GM18505 (cell line): Measurements from ENCODE around the gene FAN1.

Source experiments
- ATAC-seq: cut with Tn5 transposase; IDR thresholded peaks from one replicate; pipeline ENCODE4 v1.9.1; 2021; ENCODE audit not compliant: unreplicated experiment
- POLR2A ChIP-seq: IDR thresholded peaks from 4 replicates; pipeline ENCODE4 v1.6.1; 2011; ENCODE audit warnings: borderline replicate concordance; ENCODE audit not compliant: insufficient read depth, insufficient read length; ENCODE audit errors: extremely low read depth

The FAN1 gene

DNA sequence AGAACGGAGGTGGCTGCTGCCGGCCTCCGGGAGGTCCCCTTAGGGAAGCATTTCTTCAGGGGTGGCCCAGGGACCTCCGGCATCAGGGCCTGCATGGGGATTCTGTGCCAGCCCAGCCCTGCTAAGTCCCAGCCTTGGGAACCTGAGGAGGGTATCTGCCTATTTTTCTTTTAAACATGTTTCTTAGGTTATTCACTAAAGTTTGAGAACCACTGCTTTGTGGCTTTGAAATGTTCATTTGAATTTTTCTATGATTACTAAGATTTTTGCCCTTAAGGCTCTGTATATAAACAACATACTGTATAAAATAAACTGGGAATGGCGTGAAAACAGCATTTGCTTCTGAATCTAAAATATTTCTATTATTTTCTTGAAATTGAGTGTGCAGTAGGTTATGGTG lies 24.4 kb downstream of the FAN1 start:
- ATAC-seq = no peak
- no peak for TF ChIP-seq POLR2A

DNA sequence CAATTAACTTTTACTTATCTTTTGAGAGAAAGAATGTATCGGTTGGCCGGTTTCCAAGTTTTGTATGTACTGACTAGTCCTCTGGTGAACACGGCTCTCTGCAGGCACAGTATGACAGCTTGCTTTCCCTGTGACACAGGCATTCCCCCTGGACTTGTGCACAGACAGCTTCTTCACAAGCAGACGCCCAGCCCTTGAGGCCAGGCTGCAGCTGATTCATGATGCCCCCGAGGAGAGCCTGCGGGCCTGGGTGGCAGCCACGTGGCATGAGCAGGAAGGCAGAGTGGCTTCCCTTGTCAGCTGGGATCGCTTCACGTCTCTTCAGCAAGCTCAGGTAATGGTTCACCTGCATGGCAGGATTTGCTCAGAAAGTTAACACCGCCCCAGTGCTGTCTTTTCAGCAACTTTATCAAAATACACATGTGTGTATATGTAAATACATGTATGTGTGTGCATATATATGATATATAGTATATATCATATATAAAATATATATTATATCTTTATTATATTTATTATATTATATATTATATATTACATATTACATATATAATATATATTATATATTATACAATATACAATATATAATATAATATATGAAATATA lies 25.5 kb downstream of the FAN1 start:
- no peak for ATAC-seq
- no peak for TF ChIP-seq POLR2A

DNA sequence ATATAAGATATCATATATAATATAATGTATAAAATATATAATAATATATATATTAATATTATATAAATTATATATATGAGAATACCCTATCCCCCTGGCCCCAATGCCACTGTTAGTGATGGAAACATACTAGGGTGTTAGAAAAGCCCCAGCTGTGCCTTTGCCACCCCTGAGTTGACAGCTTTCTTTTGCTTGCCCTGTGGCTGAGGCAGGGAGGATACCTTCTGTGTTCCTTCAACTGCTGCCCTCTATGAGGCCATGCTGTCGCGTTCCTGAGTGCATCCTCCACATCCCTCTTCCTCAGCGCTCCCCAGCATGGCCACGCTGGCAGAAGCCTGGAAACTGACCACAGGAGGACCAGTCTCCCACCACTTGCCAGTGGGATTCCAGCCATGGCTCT lies 26.3 kb downstream of the FAN1 start:
- no peak for TF ChIP-seq POLR2A
- no peak for ATAC-seq

- ATAC-seq = no peak
- TF ChIP-seq POLR2A = no peak
Observed at GRCh38 chr15:30930422-30930821, 26.7 kb downstream of the FAN1 start.

DNA sequence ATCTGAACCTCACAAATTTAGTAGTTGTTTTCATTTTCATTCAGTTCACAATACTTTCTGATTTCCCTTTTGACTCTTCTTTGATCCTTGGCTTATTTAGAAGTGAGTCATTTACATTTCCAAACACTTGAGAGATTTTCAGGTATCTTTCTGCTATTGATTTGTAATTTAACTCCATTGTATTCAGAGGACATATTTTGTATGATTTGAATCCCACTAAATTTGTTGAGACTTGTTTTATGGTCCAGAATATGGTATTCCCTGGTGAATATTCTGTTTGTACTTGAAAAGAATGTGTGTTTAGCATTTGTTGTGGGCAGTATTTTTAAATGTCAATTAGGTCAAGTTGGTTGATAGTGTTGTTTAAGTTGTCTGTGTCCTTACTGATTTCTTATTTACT lies 29.6 kb downstream of the FAN1 start:
- TF ChIP-seq POLR2A = no peak
- no peak for ATAC-seq

GRCh38 chr15:30939161-30939560 lies 35.4 kb downstream of the FAN1 start:
- ATAC-seq = no peak
- no peak for TF ChIP-seq POLR2A

DNA sequence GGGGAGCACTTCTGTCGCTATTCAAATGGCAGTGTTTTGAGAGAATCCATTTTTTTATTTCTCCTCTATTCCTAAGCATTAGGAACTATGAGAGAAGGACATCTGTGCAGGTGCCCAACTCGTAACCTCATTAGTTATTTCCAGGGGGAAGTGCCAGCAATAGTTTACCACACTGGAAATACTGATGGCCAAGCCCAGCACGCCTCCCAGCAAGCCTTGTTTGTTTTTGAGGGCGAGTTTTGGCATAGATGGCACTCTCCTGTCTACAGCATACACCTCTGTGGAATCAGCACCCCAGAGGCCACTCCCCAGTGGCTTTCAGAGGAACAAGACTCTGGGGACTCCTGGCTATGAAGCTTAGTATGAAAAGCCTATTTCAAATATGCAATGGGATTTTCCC lies 36.6 kb downstream of the FAN1 start:
- no peak for ATAC-seq
- no peak for TF ChIP-seq POLR2A

GRCh38 chr15:30941520-30941919 lies 37.8 kb downstream of the FAN1 start:
- TF ChIP-seq POLR2A = no peak
- no peak for ATAC-seq

DNA sequence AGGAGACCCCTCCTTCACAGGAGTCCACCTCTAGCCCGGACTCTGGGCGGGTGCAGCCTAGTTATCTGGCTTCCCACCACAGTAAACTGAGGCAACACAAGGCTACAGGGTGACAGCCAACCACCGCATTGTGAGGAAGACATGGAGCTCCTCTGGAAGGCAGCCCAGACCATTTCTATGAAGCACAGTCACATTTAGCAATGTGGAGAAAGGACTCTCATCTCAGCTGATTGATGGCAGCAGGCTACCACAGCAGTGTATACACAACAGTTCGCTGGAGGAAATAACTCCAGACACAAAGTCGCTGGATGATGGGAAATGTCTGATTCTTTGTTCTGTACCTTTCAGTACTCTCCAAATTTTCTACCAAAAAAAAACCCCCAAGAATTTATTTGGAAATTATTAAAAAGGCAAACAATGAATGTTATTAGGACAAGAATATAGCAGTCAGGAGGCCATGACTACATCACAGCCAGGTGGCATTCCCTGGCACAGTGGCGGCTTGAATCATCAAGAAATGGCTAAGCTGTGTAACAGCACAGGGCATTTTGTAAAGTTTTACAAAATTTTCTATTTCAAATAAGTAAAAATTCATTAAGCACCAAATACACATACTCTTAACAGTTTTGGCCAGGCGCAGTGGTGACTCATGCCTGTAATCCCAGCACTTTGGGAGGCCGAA lies 40.1 kb downstream of the FAN1 start:
- no peak for ATAC-seq
- TF ChIP-seq POLR2A = no peak

DNA sequence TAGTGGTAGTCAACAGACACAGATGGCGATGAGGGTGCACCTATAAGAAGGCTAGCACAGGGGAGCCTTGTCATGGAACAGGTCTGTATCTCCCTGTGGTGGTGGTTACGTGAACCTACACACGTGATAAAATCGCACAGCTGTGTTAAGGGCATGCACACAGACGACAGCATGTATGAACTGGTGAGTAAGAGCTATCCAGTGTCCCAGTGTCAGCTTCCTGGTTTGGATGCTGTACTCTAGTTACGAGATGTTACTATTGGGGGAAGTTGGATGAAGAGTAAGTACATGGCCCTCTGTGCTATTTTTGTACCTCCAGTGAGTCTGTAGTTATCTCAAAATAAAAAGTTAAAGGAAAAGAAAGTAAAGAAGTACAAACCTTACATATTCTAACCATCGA lies 49.5 kb downstream of the FAN1 start:
- no peak for TF ChIP-seq POLR2A
- no peak for ATAC-seq

GRCh38 chr15:30953731-30954378 lies 50.1 kb downstream of the FAN1 start:
- no peak for ATAC-seq

DNA sequence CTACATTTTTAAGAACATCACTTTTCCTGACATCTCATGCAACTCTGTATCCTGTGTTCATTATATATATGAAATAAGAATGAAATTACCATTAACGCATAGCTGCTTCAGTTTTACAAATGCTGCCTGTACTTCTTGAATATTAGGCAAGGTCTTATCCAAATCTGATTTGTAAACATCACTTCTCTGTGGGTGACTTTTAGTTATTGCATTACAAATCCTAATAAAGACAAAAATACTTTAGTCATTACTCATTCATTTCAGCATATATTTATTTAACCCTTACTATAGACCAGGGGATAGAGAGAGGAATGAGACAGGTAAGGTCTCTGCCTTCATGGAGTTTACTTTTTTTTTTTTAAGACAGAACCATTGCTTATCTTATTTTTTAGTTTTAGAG lies 51.0 kb downstream of the FAN1 start:
- ATAC-seq = no peak
- TF ChIP-seq POLR2A = no peak

More at GRCh38 chr15:30953731-30954378, 50.1 kb downstream of the FAN1 start:
- TF ChIP-seq POLR2A = no peak

DNA sequence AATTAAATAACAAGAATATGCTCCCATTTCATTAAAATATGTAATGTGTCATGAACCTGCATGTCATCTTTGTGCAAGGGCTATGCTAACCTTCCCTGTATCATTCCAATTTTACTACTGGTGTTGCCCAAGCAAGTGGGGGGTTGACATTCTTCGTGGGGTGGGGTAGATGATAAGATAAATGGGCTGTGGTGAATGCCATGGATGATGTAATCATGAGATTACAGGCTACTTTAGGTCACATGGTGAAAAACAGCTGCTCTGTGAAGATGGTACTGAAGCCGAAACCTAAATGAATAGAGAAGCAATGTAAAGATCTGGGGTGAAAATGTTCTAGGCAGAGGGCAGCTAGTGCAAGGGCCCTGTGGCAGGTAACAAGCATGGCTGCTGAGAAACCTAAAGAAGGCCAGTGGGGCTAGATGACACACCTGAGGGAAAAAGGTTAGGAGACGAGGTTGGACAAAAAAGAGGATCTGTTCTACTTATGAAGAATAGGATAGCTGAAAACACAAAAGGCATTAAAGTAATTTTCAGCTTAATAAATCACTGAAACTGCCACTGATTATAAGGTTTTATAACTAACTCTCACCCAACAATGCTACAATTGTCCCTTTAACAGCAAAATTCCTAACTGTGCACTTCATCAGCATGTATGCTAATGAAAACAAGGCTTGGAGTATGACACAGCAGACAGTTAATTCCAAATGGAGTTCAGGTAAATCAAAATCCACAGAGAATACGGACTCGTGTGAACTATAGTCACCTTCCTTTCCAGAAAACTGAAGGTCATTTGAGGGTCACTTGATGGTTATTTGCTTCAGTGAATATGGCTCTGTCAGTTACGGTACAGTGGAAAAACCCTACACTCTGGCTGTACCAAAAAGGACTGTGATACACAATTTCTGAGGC lies 52.8 kb downstream of the FAN1 start:
- ATAC-seq = no peak
- no peak for TF ChIP-seq POLR2A
